Erythroblast (primary cell): Measurements from ENCODE around the gene ARSK.

Source experiments
- DNase-seq, 2 experiments: peaks; one replicate each; lab custom pipeline; 2025; lab: John Stamatoyannopoulos, UW
- GATA1 ChIP-seq: IDR thresholded peaks from 2 replicates; pipeline ENCODE4 v1.6.1; 2011; ENCODE audit warnings: low read depth, mild to moderate bottlenecking, control low read depth, low read length, moderate library complexity
- POLR2A ChIP-seq: IDR thresholded peaks from 2 replicates; pipeline ENCODE4 v1.6.1; 2011; ENCODE audit warnings: mild to moderate bottlenecking, low read length

ARSK gene, protein sequence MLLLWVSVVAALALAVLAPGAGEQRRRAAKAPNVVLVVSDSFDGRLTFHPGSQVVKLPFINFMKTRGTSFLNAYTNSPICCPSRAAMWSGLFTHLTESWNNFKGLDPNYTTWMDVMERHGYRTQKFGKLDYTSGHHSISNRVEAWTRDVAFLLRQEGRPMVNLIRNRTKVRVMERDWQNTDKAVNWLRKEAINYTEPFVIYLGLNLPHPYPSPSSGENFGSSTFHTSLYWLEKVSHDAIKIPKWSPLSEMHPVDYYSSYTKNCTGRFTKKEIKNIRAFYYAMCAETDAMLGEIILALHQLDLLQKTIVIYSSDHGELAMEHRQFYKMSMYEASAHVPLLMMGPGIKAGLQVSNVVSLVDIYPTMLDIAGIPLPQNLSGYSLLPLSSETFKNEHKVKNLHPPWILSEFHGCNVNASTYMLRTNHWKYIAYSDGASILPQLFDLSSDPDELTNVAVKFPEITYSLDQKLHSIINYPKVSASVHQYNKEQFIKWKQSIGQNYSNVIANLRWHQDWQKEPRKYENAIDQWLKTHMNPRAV

GRCh38 chr5:95554647-95555548 is at the start of gene ARSK, which contains the start of gene SKIC3:
Gene ARSK, plus strand, starts transcription at chr5:95555101. Its CDS starts 178 bp downstream, at chr5:95555279.
Gene SKIC3, minus strand, starts transcription at chr5:95554977. Its CDS starts 7,827 bp downstream, at chr5:95547150.
- peak; percentile 80 for TF ChIP-seq POLR2A
- TF ChIP-seq GATA1: no peak
- peak; percentile 99 for DNase-seq

- TF ChIP-seq POLR2A (no peak), GATA1 (no peak)
- DNase-seq: no peak
These were observed 46.4 kb upstream of the ARSK start for GRCh38 chr5:95508550-95508949.

DNA sequence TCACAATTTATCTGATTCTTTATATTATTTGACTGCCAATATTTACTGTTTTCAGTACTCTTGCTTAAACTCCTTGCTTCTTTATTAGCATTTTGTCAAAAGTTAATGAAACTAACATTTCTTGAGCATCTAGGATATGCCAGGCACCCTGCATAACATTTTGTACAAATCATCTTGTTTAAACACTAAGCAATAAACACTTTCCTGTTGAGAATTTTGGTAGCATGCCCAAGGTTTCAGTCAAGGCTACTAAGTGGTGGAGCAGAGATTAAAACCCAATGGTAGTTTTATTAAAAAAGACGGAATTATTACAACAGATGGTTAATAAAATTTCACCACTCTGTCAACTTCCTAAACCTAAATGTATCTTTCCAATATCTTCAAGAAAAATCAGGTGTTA is 43.3 kb upstream of the ARSK start:
- no peak for TF ChIP-seq POLR2A
- TF ChIP-seq GATA1: no peak
- no peak for DNase-seq

DNA sequence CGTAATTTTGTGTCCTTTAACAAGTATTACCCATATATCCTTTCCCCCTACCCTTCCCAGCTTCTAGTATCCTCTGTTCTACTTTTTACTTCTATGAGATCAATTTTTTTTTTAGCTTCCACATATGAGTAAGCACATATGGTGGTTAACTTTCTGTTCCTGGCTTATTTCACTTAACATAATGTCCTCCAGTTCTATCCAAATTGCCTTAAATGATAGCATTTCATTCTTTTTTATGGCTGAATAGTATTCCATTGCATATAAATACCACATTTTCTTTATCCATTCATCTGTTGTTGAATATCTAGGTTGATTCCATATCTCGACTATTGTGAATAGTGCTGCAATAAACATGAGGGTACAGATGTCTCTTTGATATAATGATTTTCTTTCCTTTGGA is 36.5 kb upstream of the ARSK start:
- TF ChIP-seq GATA1: no peak
- TF ChIP-seq POLR2A: no peak
- no peak for DNase-seq

DNA sequence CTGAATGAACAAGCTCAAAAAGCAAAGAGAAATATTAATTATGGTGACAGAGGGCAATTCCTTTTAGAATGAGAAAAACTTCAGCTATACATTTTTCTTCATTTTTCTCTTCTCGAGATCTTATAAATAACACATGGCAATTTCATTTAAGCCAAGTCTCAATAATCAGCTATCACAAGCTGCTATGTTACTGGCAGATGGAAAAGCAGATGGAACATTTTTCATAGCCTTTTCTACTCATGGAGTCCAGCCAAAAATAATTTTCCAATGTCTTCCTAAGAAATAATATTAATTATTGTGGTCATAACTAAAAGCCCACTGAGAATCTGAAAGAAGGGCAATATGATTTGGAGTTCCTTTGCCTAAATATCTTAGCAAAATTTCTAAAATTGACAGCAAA is 35.8 kb upstream of the ARSK start:
- TF ChIP-seq GATA1 (no peak), POLR2A (no peak)
- no peak for DNase-seq

- TF ChIP-seq POLR2A: no peak
- no peak for TF ChIP-seq GATA1
- DNase-seq: no peak
These were observed 35.2 kb upstream of the ARSK start for GRCh38 chr5:95519681-95520080.

DNA sequence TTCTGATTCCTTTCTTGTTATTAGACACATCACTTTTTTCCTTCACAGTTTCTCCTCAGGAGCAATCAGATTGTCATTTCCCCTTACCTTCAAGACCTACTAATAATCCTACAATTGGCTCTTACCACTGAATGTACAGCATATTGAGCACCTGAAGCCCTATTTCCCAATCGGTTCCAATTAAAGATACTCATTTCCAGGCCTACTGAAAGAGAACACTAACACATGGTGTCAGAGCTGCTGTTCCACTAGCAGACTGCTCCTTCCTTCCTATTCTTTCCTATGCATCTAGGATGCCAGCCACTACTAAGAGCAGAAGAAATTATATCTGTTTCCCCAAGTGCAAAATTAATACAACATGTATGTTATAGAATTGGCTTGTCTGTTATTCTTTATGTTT is 34.7 kb upstream of the ARSK start:
- TF ChIP-seq GATA1: no peak
- no peak for TF ChIP-seq POLR2A
- DNase-seq: no peak

- no peak for DNase-seq
- TF ChIP-seq GATA1 (no peak), POLR2A (no peak)
These were observed 30.5 kb upstream of the ARSK start for GRCh38 chr5:95524423-95524822.

- no peak for TF ChIP-seq GATA1
- TF ChIP-seq POLR2A: no peak
- no peak for DNase-seq
These were observed 28.0 kb upstream of the ARSK start for GRCh38 chr5:95526871-95527270.

DNA sequence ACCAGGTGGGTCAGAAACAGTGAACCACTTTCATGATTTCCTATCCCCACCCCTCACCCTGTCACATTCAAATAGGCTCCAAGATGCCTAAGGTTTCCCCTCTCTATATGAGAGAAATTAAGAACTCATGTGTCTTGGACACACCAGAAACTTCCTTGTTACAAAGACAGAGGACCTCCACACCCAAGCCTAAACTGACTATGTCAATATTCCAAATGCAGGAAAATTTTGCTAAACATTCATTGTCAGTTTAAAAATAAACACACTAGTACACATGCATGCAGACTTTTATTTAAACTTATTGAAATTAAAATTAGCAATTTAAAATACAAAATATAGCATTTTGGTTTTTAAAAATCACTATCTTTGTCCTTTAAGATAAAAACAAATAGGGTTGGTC is 26.3 kb upstream of the ARSK start:
- no peak for DNase-seq
- TF ChIP-seq POLR2A (no peak), GATA1 (no peak)

DNA sequence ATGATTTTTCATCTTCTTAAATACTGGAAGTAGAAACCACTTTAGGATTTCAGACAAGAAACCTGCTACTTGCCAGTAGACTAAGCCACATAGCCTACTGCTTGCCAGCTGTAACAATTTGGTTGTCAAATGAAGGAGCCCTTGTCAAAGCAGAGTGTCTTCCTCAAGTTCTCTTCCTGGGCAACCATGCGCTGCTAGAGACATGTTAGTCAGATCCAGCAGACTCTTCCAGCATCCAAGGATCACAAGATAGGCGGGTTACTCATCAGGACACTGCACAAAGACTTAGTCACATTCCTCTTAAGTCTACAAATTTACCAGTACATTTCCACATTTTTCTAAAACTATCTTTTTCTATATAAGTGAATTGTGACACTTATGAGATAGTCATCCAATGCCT is 24.5 kb upstream of the ARSK start:
- DNase-seq: peak in 1 of 2 experiments; percentile 11
- TF ChIP-seq GATA1: no peak
- no peak for TF ChIP-seq POLR2A

GRCh38 chr5:95531491-95531890 is 23.4 kb upstream of the ARSK start:
- no peak for DNase-seq
- TF ChIP-seq GATA1: no peak
- TF ChIP-seq POLR2A: no peak

- TF ChIP-seq POLR2A: no peak
- no peak for TF ChIP-seq GATA1
- DNase-seq: no peak
These were observed 22.5 kb upstream of the ARSK start for GRCh38 chr5:95532415-95532814.
